Transverse colon (tissue), 4 donors: ENCODE data around the gene TXNDC8.

Experiments used
- CTCF ChIP-seq, 5 experiments: fragments of 200-600 bp in 3 of 5; fragments of 450-650 bp in 2 of 5; sonication (generic) in 3 of 5; IDR thresholded peaks; 1 replicate in 2 of 5; 2 replicates in 3 of 5; pipeline ENCODE4 v1.5.1; 2016 to 2017; ENCODE audit warnings: antibody characterized with exemption in 5 of 5, inconsistent platforms in 3 of 5, mild to moderate bottlenecking in 2 of 5, moderate library complexity in 1 of 5
- EP300 ChIP-seq: sonication (generic); formaldehyde crosslinking; IDR thresholded peaks from one replicate; pipeline ENCODE4 v1.6.1; 2017; ENCODE audit warnings: antibody characterized with exemption, low read depth
- POLR2A ChIP-seq: fragments of 450-650 bp; IDR thresholded peaks from one replicate; pipeline ENCODE4 v1.6.1; 2016; ENCODE audit warnings: antibody characterized with exemption, mild to moderate bottlenecking, moderate library complexity
- POLR2AphosphoS5 ChIP-seq, 3 donors: sonication (generic); formaldehyde crosslinking; IDR thresholded peaks; one replicate each; pipeline ENCODE4 v1.6.1; 2016; ENCODE audit warnings: antibody characterized with exemption in 3 of 3

GRCh38 chr9:110356639-110357395, 19.2 kb upstream of the TXNDC8 start:
- TF ChIP-seq CTCF (IDR thresholded peaks at IDR 0.05) = no peak
- no peak for TF ChIP-seq POLR2A
- no peak for TF ChIP-seq POLR2AphosphoS5 (IDR thresholded peaks at IDR 0.05)
- TF ChIP-seq EP300 = no peak
